ENCODE data around the gene FGF1.

Gene FGF1

DNA sequence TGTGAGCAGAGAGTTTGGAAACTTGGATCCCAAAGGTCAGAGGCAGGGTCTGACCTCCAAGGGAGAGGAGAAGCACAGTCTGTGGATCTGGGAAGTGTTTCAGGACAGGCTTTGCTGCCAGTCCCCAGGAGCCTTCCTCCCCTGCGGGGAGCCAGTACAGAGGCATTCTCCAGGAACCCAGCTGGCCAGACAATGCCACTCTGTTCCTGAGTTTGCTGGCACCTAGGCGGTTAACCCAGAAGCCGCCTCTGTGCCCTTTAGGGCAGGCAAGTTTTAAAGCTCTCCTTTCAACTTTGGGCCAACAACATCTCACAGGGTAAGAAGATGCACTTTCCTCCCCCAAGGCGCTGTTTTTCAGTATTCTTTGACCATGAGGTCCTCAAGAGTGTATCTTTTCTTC lies 37.0 kb upstream of the FGF1 start:
- Histone ChIP-seq H3K4me3 (replicated peaks; ENCODE audit: low read depth, low read length) (no peak overlapping the region), H3K36me3 (ENCODE audit: control insufficient read depth, insufficient read depth, low read length) (no peaks in the 10 kb centered on the region)
- TF ChIP-seq, protein P1, sequence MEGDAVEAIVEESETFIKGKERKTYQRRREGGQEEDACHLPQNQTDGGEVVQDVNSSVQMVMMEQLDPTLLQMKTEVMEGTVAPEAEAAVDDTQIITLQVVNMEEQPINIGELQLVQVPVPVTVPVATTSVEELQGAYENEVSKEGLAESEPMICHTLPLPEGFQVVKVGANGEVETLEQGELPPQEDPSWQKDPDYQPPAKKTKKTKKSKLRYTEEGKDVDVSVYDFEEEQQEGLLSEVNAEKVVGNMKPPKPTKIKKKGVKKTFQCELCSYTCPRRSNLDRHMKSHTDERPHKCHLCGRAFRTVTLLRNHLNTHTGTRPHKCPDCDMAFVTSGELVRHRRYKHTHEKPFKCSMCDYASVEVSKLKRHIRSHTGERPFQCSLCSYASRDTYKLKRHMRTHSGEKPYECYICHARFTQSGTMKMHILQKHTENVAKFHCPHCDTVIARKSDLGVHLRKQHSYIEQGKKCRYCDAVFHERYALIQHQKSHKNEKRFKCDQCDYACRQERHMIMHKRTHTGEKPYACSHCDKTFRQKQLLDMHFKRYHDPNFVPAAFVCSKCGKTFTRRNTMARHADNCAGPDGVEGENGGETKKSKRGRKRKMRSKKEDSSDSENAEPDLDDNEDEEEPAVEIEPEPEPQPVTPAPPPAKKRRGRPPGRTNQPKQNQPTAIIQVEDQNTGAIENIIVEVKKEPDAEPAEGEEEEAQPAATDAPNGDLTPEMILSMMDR (IDR thresholded peaks at IDR 0.05; ENCODE audit: insufficient read depth, low read length, poor library complexity, severe bottlenecking) = no peak

DNA sequence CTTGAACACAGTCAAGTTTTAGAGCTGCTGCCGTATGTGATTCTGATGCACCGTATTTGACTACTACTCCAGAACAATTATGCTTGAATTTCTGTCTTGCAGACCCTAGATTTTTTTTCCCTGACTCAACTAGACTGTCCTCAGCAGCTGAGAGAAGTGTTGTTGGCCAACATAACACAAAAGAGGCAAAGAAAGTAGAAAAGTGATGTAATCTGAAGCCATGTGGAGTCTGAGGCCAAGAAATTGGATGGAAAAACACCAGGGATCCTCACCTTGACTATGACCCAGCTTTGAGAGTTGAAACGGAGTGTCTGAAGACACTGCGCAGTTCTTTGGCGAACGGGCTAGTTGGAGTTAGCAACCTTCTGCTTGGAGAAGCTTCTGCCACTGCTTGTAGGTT lies 36.3 kb upstream of the FGF1 start:
- H3K36me3 ChIP-seq (ENCODE audit: control insufficient read depth, insufficient read depth, low read length) = no peaks in the 10 kb centered on the region
- H3K27me3 ChIP-seq (replicated peaks; ENCODE audit: control insufficient read depth, insufficient read depth, low read length) = 0 out of 2 replicates have a peak, but pooled peaks cover 1% of the 10 kb centered on the region
- no peak overlapping the region for H3K4me3 ChIP-seq (replicated peaks; ENCODE audit: low read depth, low read length)
- TF ChIP-seq, protein P1 (IDR thresholded peaks at IDR 0.05; ENCODE audit: insufficient read depth, low read length, poor library complexity, severe bottlenecking) = no peak
- DNase-seq (ENCODE audit: extremely low read depth, insufficient read length) = no peak

More for the DNA sequence above, 37.0 kb upstream of the FGF1 start:
- H3K27me3 ChIP-seq (replicated peaks; ENCODE audit: control insufficient read depth, insufficient read depth, low read length) = 0 out of 2 replicates have a peak, but pooled peaks cover 1% of the 10 kb centered on the region
- DNase-seq (ENCODE audit: extremely low read depth, insufficient read length) = no peak

DNA sequence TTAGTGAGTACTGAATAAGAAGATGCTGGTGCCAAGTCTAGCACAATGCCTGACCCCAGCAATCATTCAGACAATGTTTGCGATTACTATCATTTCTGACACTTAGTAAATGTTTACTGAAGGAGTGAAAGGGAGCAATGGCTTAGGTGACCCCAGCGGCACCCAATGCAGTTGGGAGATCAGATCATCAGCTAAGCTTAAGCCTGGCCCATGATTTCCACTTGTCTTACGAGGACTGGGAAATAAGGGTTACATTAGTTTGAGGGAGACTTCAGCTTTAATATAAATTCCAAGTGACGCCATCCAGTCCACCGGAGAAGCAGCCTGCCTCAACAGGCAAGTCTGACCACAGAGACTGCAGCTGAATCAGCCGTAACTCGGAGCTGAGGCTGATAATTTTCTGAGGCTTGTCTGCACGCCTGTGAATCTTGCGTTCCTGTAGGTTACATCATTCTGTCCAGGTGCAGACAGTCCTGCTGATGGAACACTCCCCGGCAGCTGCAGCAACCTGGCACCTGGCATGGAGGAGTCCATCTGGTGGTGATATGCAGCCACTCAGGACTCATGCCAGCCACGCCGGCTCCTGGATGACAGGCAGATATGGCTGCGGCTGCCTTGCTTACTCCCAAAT lies 34.9 kb upstream of the FGF1 start:
- 0 out of 2 replicates have a peak, but pooled peaks cover 1% of the 10 kb centered on the region for H3K27me3 ChIP-seq (replicated peaks; ENCODE audit: control insufficient read depth, insufficient read depth, low read length)
- no peak for DNase-seq (ENCODE audit: extremely low read depth, insufficient read length)
- TF ChIP-seq, protein P1 (IDR thresholded peaks at IDR 0.05; ENCODE audit: insufficient read depth, low read length, poor library complexity, severe bottlenecking) = no peak
- H3K36me3 ChIP-seq (ENCODE audit: control insufficient read depth, insufficient read depth, low read length) = no peaks in the 10 kb centered on the region
- H3K4me3 ChIP-seq (replicated peaks; ENCODE audit: low read depth, low read length) = no peak overlapping the region

DNA sequence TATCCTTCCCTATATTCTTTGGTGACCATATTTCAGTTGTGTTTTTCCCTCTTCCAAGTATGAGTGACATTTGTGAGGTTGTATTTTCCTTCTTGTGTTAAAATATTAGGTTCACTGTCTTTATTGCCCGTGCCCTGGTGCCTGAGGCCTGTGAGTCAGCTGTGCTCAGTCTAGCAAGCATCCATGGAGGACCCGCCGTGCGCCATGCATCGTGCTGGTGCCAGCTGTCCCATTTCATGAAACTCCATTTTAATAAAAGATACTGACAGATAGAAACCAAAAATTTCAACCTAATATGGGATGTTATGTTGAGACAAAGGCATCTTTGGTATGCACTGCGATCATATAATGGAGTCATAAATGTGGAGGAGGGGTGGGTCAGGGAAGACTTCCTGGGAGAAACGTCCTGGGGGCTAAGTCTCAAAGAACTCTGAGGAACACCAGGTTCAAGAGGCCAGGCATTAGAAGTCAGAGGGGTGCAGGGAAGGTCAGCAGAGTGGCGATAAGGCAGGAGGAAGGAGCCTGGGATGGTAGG lies 34.0 kb upstream of the FGF1 start:
- H3K36me3 ChIP-seq (ENCODE audit: control insufficient read depth, insufficient read depth, low read length) = no peaks in the 10 kb centered on the region
- TF ChIP-seq, protein P1 (IDR thresholded peaks at IDR 0.05; ENCODE audit: insufficient read depth, low read length, poor library complexity, severe bottlenecking) = no peak
- 0 out of 2 replicates have a peak, but pooled peaks cover 1% of the 10 kb centered on the region for H3K27me3 ChIP-seq (replicated peaks; ENCODE audit: control insufficient read depth, insufficient read depth, low read length)
- H3K4me3 ChIP-seq (replicated peaks; ENCODE audit: low read depth, low read length) = no peak overlapping the region
- no peak for DNase-seq (ENCODE audit: extremely low read depth, insufficient read length)

DNA sequence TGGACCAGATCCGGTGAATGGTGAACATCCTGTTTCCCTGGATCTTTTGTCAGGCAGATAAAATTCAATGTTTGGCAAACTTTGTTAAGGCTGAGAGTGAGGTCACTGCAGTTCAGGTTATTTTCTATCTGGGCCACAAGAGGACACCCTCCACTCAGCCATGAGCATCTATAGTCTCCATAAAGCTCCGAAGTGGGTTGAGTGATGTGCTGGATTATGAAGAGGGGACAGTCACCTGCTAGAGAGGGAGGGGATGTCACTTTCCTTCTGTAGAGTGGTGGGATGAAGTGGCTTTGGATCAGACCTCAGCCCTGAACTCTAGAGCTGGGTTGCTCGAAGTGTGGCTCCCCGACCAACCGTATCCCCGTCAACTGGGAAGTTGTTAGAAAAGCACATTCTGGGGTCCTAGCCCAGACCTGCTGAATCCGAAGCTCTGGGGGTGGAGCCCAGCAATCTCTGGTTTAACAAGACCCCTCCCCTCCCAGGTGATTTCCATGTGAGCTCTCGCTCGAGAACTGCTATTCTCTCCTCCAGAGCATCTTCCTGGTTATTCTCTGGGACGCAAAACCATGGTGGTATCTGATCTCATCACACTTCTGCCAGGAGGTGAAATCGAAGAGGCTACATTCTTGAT lies 31.8 kb upstream of the FGF1 start:
- Histone ChIP-seq H3K27me3 (replicated peaks; ENCODE audit: control insufficient read depth, insufficient read depth, low read length) (0 out of 2 replicates have a peak, but pooled peaks cover 1% of the 10 kb centered on the region), H3K4me3 (replicated peaks; ENCODE audit: low read depth, low read length) (no peak overlapping the region), H3K36me3 (ENCODE audit: control insufficient read depth, insufficient read depth, low read length) (no peaks in the 10 kb centered on the region)
- TF ChIP-seq, protein P1 (IDR thresholded peaks at IDR 0.05; ENCODE audit: insufficient read depth, low read length, poor library complexity, severe bottlenecking) = peak; percentile 71
- DNase-seq (ENCODE audit: extremely low read depth, insufficient read length) = no peak

Data from GM06990 (cell line).